ENCODE measurements around the gene MC1R.
A peak's percentile ranks its signal among the peaks of the same experiment; 100 is the strongest.
"Not testable (repeated sequence)": the region's sequence is repeated elsewhere in the genome, so short reads cannot be mapped to it uniquely, and the experiment has no call there.

MC1R gene

GRCh38 chr16:89925596-89926079, 7.0 kb downstream of the MC1R start:
- H3K9ac ChIP-seq (ENCODE audit: low read depth, low read length) = peak overlapping the region; percentile 64
- peaks cover 9% of the 10 kb centered on the region; the same call in 1 of the 2 replicates for H3K4me1 ChIP-seq (ENCODE audit: insufficient read depth, low read length)
- 0 out of 2 replicates have a peak, but pooled peaks cover 4% of the 10 kb centered on the region for H3K36me3 ChIP-seq (ENCODE audit: insufficient read depth, low read length)
- no peaks in the 10 kb centered on the region for H3K9me3 ChIP-seq (ENCODE audit: control insufficient read depth, insufficient read depth, low read length)

- no peaks in the 10 kb centered on the region for H3K9me3 ChIP-seq (ENCODE audit: control insufficient read depth, insufficient read depth, low read length)
- H3K9ac ChIP-seq (ENCODE audit: low read depth, low read length) = no peak overlapping the region
- H3K4me1 ChIP-seq (ENCODE audit: insufficient read depth, low read length) = no peaks in the 10 kb centered on the region
- peaks cover 16% of the 10 kb centered on the region for H3K36me3 ChIP-seq (ENCODE audit: insufficient read depth, low read length)
Observed at GRCh38 chr16:89931305-89931896, 12.7 kb downstream of the MC1R start.

- no peak overlapping the region for H3K9ac ChIP-seq (ENCODE audit: low read depth, low read length)
- peaks cover 16% of the 10 kb centered on the region for H3K36me3 ChIP-seq (ENCODE audit: insufficient read depth, low read length)
- no peaks in the 10 kb centered on the region for H3K9me3 ChIP-seq (ENCODE audit: control insufficient read depth, insufficient read depth, low read length)
- no peaks in the 10 kb centered on the region for H3K4me1 ChIP-seq (ENCODE audit: insufficient read depth, low read length)
Observed at GRCh38 chr16:89931964-89932363, 13.3 kb downstream of the MC1R start.

GRCh38 chr16:89934019-89934418, 15.4 kb downstream of the MC1R start:
- H3K36me3 ChIP-seq (ENCODE audit: insufficient read depth, low read length) = peaks cover 12% of the 10 kb centered on the region

GRCh38 chr16:89934611-89935553, 16.2 kb downstream of the MC1R start:
- Histone ChIP-seq H3K9me3 (ENCODE audit: control insufficient read depth, insufficient read depth, low read length) (no peaks in the 10 kb centered on the region), H3K4me1 (ENCODE audit: insufficient read depth, low read length) (no peaks in the 10 kb centered on the region), H3K9ac (ENCODE audit: low read depth, low read length) (no peak overlapping the region), H3K36me3 (ENCODE audit: insufficient read depth, low read length) (peaks cover 12% of the 10 kb centered on the region)

More at GRCh38 chr16:89934019-89934418, 15.4 kb downstream of the MC1R start:
- not testable (repeated sequence) for H3K9me3 ChIP-seq (ENCODE audit: control insufficient read depth, insufficient read depth, low read length); H3K4me1 ChIP-seq (ENCODE audit: insufficient read depth, low read length); H3K9ac ChIP-seq (ENCODE audit: low read depth, low read length)

- H3K9me3 ChIP-seq (ENCODE audit: control insufficient read depth, insufficient read depth, low read length); H3K9ac ChIP-seq (ENCODE audit: low read depth, low read length); H3K4me1 ChIP-seq (ENCODE audit: insufficient read depth, low read length): not testable (repeated sequence)
- peaks cover 12% of the 10 kb centered on the region for H3K36me3 ChIP-seq (ENCODE audit: insufficient read depth, low read length)
Observed at GRCh38 chr16:89935620-89936019, 17.0 kb downstream of the MC1R start.

GRCh38 chr16:89936034-89936433, 17.4 kb downstream of the MC1R start:
- H3K36me3 ChIP-seq (ENCODE audit: insufficient read depth, low read length) = peaks cover 12% of the 10 kb centered on the region
- no peaks in the 10 kb centered on the region for H3K9me3 ChIP-seq (ENCODE audit: control insufficient read depth, insufficient read depth, low read length)
- no peak overlapping the region for H3K9ac ChIP-seq (ENCODE audit: low read depth, low read length)

GRCh38 chr16:89936508-89936907, 17.8 kb downstream of the MC1R start:
- no peak overlapping the region for H3K9ac ChIP-seq (ENCODE audit: low read depth, low read length)
- no peaks in the 10 kb centered on the region for H3K4me1 ChIP-seq (ENCODE audit: insufficient read depth, low read length)
- H3K9me3 ChIP-seq (ENCODE audit: control insufficient read depth, insufficient read depth, low read length) = no peaks in the 10 kb centered on the region
- peaks cover 12% of the 10 kb centered on the region for H3K36me3 ChIP-seq (ENCODE audit: insufficient read depth, low read length)

More at GRCh38 chr16:89936034-89936433, 17.4 kb downstream of the MC1R start:
- no peaks in the 10 kb centered on the region for H3K4me1 ChIP-seq (ENCODE audit: insufficient read depth, low read length)

- Histone ChIP-seq H3K9me3 (ENCODE audit: control insufficient read depth, insufficient read depth, low read length) (no peaks in the 10 kb centered on the region), H3K9ac (ENCODE audit: low read depth, low read length) (no peak overlapping the region), H3K36me3 (ENCODE audit: insufficient read depth, low read length) (peaks cover 12% of the 10 kb centered on the region), H3K4me1 (ENCODE audit: insufficient read depth, low read length) (no peaks in the 10 kb centered on the region)
Observed at GRCh38 chr16:89936981-89937380, 18.3 kb downstream of the MC1R start.

GRCh38 chr16:89938175-89938885, 19.7 kb downstream of the MC1R start:
- H3K9ac ChIP-seq (ENCODE audit: low read depth, low read length) = no peak overlapping the region
- H3K36me3 ChIP-seq (ENCODE audit: insufficient read depth, low read length) = peaks cover 4% of the 10 kb centered on the region
- H3K9me3 ChIP-seq (ENCODE audit: control insufficient read depth, insufficient read depth, low read length) = no peaks in the 10 kb centered on the region
- H3K4me1 ChIP-seq (ENCODE audit: insufficient read depth, low read length) = no peaks in the 10 kb centered on the region

GRCh38 chr16:89944773-89945172, 26.1 kb downstream of the MC1R start:
- Histone ChIP-seq H3K9me3 (ENCODE audit: control insufficient read depth, insufficient read depth, low read length) (no peaks in the 10 kb centered on the region), H3K36me3 (ENCODE audit: insufficient read depth, low read length) (no peaks in the 10 kb centered on the region), H3K4me1 (ENCODE audit: insufficient read depth, low read length) (no peaks in the 10 kb centered on the region), H3K9ac (ENCODE audit: low read depth, low read length) (no peak overlapping the region)

- Histone ChIP-seq H3K9me3 (ENCODE audit: control insufficient read depth, insufficient read depth, low read length) (no peaks in the 10 kb centered on the region), H3K36me3 (ENCODE audit: insufficient read depth, low read length) (no peaks in the 10 kb centered on the region), H3K9ac (ENCODE audit: low read depth, low read length) (no peak overlapping the region), H3K4me1 (ENCODE audit: insufficient read depth, low read length) (no peaks in the 10 kb centered on the region)
Observed at GRCh38 chr16:89945654-89946053, 27.0 kb downstream of the MC1R start.

GRCh38 chr16:89946515-89946914, 27.9 kb downstream of the MC1R start:
- H3K36me3 ChIP-seq (ENCODE audit: insufficient read depth, low read length) = no peaks in the 10 kb centered on the region
- H3K9ac ChIP-seq (ENCODE audit: low read depth, low read length) = no peak overlapping the region
- H3K9me3 ChIP-seq (ENCODE audit: control insufficient read depth, insufficient read depth, low read length) = no peaks in the 10 kb centered on the region
- no peaks in the 10 kb centered on the region for H3K4me1 ChIP-seq (ENCODE audit: insufficient read depth, low read length)

GRCh38 chr16:89949121-89949742, 30.6 kb downstream of the MC1R start:
- H3K9ac ChIP-seq (ENCODE audit: low read depth, low read length) = peak overlapping the region; percentile 67
- no peaks in the 10 kb centered on the region for H3K9me3 ChIP-seq (ENCODE audit: control insufficient read depth, insufficient read depth, low read length)
- H3K4me1 ChIP-seq (ENCODE audit: insufficient read depth, low read length) = no peaks in the 10 kb centered on the region
- H3K36me3 ChIP-seq (ENCODE audit: insufficient read depth, low read length) = no peaks in the 10 kb centered on the region
